Middle frontal gyrus (tissue), 1 donor: Measurements from ENCODE around the gene HEBP2.
A peak's percentile ranks its signal among the peaks of the same experiment; 100 is the strongest.
"Not testable (repeated sequence)": the region's sequence is repeated elsewhere in the genome, so short reads cannot be mapped to it uniquely, and the experiment has no call there.

Experiments used
- DNase-seq: peaks from one replicate; pipeline ENCODE4 v3.0.0-alpha.2; 2015; ENCODE audit warnings: low spot score; ENCODE audit errors: extremely low spot score

Gene HEBP2

DNA sequence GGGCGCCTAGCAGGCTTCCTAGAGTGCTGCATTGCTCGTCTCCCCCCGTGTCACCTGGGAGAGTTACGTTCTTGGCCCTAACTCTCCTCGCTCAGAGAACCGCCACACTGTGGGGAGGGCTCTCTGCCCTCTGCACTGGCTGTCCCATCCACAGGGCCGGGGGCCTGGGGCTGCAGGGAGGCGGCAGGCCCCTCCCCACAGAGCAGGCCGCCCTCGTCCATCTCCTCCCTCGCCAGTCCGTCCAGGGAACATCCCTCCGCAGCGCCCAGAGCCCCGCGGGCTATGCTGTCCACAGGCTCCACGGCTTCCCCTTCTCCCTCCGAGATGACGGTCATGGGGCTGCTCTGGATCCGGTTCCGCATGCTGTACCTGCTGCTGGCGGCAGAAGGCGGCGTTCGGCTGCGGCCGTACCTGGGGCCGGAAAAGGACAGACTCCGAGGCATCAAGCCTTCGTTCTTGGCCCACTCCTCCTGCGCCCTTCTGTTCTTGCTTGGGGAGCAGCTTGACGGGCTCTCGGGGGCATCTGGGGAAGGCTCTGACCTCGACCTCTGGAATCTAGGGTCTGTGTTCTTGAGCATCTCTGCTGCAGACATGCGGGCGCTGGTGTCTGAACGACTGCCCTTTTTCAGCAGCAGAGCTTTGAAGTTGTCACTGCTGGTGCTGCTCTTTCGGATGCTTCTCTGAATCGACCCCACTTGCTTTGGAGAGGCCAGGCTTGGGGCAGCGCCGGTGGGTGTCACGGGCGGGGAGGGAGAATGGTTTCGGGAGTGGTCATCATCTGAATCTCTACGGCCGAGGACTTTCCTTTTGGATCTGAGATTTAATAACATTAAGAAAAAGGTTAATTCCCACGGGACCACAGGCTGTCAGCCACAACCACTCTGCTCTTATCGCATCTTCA is 20.2 kb downstream of the HEBP2 start:
- DNase-seq = no peak

DNA sequence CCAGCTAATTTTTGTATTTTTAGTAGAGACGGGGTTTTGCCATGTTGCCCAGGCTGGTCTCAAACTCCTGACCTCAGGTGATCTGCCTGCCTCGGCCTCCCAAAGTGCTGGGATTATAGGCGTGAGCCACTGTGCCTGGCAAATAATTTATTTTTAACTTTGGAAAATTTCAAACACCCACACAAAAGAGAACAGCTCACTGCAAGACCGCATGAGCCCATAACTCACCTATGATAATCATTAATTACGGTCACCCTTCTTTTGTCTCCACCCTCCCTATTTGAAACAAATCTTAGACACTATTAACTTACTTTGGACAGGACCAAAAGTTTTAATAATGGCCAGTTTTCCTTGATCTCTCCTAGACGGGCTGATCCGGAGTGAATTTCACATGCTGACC is 21.2 kb downstream of the HEBP2 start:
- not testable (repeated sequence) for DNase-seq

DNA sequence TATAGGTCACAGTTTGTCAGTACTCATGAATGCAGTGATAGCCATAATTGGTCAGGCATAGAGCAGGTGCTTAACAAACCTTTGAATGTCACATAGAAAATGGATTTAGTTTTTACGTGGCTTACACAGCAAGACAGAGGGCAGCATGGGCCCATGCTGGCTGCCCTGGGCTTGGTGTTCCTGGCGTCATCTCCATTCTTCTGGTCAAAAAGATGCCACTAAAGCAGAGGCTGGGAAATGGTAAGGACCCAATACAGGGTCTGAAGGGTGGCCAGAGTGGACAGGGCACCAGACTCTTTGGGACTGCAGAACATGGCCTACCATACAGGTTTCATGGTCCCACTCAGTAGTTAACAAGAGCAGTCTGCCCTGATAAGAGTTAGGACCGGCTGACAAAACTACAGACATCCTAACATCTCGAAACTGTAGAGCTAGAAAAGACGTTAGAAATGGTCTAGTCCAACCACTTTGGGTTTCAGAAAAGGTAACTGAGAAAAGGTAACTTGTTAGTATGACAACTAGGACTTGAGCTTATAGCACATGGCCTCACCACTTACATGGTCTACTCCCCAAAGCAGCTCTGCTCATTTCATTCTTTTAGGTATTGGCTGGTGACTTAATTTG is 22.6 kb downstream of the HEBP2 start:
- no peak for DNase-seq

- DNase-seq = no peak
These were observed 23.7 kb downstream of the HEBP2 start for GRCh38 chr6:138427701-138428100.

GRCh38 chr6:138428944-138429598 is 25.0 kb downstream of the HEBP2 start:
- DNase-seq = peak; percentile 40

- DNase-seq = no peak
These were observed 25.7 kb downstream of the HEBP2 start for GRCh38 chr6:138429761-138430160.

GRCh38 chr6:138430361-138431145 is 26.5 kb downstream of the HEBP2 start:
- DNase-seq = peak; percentile 46

DNA sequence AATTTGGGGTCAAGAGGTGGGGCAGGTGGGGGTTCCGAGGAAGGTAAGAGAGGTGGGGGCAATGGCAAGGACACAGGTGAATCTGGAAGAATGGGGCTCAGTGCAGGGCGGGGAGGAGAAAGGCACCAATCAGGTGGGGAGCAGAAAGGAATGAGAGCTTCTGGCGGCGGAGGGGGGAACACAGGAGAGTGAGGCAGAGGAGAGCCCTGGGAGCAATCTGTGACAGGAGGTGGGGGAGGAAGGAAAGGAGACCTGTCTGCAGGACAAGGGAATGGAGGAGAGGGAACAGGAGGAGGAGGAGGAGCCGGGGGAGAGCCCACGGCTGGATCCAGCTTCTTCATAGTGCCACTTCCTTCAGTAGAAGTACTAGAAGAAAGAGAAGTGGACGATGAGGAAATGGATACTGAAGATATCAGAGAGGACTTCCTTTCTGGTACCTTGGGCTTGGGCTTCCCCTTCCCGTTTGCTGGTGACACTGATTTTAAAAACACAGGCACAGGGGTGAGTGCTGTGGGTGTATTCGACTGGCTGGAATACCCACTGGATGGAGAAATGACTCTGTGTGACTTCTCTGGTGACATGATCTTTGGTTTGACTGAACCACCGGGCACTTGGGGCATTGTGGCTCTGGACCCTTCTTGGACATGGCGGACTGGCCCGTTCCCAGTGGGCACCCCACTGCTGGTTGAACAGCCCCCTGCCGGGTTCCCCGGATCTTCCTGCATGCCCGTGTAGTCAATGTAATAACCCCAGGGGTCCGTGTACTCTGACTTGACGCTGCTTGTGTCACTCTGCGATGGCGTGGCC is 27.4 kb downstream of the HEBP2 start:
- no peak for DNase-seq

DNA sequence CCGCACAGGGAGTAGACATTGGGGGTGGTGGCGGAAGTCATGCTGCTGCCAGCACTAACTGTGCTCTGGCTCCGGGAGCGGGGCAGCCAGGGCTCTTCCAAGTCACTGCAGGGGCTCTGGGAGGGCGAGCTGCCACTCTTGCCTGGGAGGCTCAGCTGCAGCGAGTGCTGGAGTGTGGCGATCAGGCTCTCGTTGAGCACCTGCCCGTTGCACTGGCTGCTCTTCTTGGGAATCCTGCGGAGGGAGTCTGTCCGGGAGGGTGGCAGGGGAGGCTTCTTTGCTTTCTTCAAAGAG is 28.0 kb downstream of the HEBP2 start:
- no peak for DNase-seq

DNA sequence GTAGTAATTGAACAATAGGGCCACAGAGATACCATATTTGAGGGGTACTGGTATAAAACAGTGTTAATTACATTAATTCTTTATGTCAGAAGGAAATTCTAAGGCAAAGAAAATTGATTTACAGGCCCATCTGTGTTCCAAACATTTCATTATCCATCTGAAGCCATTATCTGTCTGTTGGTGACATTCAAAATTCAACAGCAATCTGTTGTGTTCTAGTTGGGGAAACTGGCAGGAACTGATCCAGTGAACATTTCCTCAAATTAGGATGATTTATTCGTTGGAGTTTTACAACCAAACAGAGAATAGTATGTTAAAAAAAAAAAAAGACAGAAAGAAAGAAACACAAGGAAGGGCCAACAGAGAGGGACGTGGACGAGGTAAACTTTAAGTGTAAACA is 30.1 kb downstream of the HEBP2 start:
- no peak for DNase-seq

GRCh38 chr6:138434925-138435324 is 30.9 kb downstream of the HEBP2 start:
- DNase-seq = no peak

- no peak for DNase-seq
These were observed 35.5 kb downstream of the HEBP2 start for GRCh38 chr6:138439546-138439945.

GRCh38 chr6:138440296-138440695 is 36.3 kb downstream of the HEBP2 start:
- DNase-seq = no peak

DNA sequence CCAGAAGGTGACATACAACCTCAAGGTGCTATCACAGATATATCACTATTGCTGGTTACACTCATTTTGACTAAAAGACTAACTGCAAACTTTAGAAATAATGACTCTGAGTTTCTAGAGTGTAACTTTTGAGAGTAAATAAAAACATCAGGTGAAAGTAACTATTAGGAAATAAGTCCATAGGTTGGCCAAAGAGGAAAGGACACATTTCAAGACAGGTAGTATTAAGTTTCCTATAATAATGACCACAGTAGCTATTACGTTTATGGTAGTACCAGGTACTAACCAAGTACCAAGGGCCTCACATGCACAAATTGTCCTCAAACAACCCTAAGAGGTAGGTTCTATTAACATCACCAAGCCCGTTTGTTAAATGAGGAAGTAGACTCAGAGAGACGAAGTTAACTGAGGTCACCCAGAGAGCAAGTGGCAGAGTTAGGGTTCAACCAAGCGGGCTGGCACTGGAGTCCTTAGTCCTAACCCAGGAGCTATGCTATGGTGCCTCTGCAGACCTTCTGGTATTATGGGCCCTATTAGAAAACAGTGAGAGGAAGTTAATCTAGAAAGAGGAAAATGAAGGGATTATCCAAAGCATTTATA is 36.8 kb downstream of the HEBP2 start:
- DNase-seq = no peak

GRCh38 chr6:138441965-138442364 is 37.9 kb downstream of the HEBP2 start:
- no peak for DNase-seq

GRCh38 chr6:138442663-138443062 is 38.6 kb downstream of the HEBP2 start:
- no peak for DNase-seq

GRCh38 chr6:138443979-138444378 is 40.0 kb downstream of the HEBP2 start:
- DNase-seq = no peak

GRCh38 chr6:138446821-138447220 is 42.8 kb downstream of the HEBP2 start:
- no peak for DNase-seq

GRCh38 chr6:138450445-138450844 is 46.4 kb downstream of the HEBP2 start:
- DNase-seq = no peak

DNA sequence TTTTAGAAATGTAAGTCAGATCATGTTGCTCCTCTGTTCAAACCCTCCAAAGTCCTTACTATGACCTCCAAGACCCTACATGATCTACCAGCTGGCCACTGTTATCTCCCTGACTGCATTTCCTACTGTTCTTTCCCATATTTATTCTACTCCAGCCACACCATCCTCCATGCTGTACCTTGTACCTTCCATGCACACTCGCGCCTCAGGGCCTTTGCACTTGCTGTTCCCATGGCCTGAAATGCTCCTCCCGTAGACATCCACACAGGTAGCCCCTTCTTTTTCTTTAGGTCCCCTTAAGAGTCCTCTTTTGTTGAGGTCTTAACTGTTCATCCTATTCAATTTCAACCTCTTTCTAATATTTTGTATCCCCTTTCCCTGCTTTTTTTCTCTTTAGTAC is 47.0 kb downstream of the HEBP2 start:
- DNase-seq = no peak
